ENCODE data around the gene ARID5A. TPM values are rescaled to one million over a fixed set of nuclear protein-coding genes. Genes with fewer than 3 reads are reported as not detected.

The ARID5A gene
- total and polyA plus RNA-seq, 5 experiments from 2014 or later: 41.7 to 108 (median 100) TPM

GRCh38 chr2:96501471-96501874 is 35.1 kb upstream of the ARID5A start:
- ATAC-seq (peak; percentile 78 to 92), DNase-seq (peak in 1 of 10 donors; percentile 26)
- no peaks in the 10 kb centered on the region for H3K36me3 Mint-ChIP-seq
- H3K27me3 Mint-ChIP-seq: peaks cover 0 to 1% (median 0%) of the 10 kb centered on the region in 5 donors
- H3K27ac Mint-ChIP-seq: peak overlapping the region in 2 of 10 donors; percentile 4 to 23
- H3K4me1 Mint-ChIP-seq: peaks cover 4 to 15% (median 10%) of the 10 kb centered on the region in 4 donors
- POLR2A ChIA-PET: no interaction called here
- peak overlapping the region in 2 of 10 donors; percentile 14 to 36 for H3K4me3 Mint-ChIP-seq
- no peaks in the 10 kb centered on the region for H3K9me3 Mint-ChIP-seq

- POLR2A ChIA-PET: no interaction called here
Measured at GRCh38 chr2:96501886-96502810, 34.4 kb upstream of the ARID5A start.

GRCh38 chr2:96502891-96503636 is 33.5 kb upstream of the ARID5A start:
- Mint-ChIP-seq H3K9me3 (no peaks in the 10 kb centered on the region), H3K27ac (peak overlapping the region in 1 of 10 donors; percentile 41), H3K27me3 (peaks cover 0 to 1% (median 0%) of the 10 kb centered on the region in 5 donors), H3K4me3 (no peak overlapping the region), H3K36me3 (no peaks in the 10 kb centered on the region), H3K4me1 (peaks cover 6 to 21% (median 14%) of the 10 kb centered on the region in 4 donors)
- ATAC-seq (no peak), DNase-seq (no peak)
- POLR2A ChIA-PET: no interaction called here

More at GRCh38 chr2:96501886-96502810, 34.4 kb upstream of the ARID5A start:
- Mint-ChIP-seq H3K4me1 (peaks cover 4 to 15% (median 10%) of the 10 kb centered on the region in 4 donors), H3K9me3 (no peaks in the 10 kb centered on the region), H3K4me3 (peak overlapping the region in 3 of 10 donors; percentile 14 to 39 (median 36)), H3K27ac (peak overlapping the region in 3 of 10 donors; percentile 4 to 28 (median 23)), H3K36me3 (no peaks in the 10 kb centered on the region), H3K27me3 (peaks cover 0 to 1% (median 0%) of the 10 kb centered on the region in 5 donors)
- ATAC-seq (no peak), DNase-seq (no peak)

- no peak for DNase-seq
- POLR2A ChIA-PET: no interaction called here
- H3K4me3 Mint-ChIP-seq: no peak overlapping the region
Measured at GRCh38 chr2:96503637-96504243, 32.8 kb upstream of the ARID5A start.

GRCh38 chr2:96505231-96505889 is 31.2 kb upstream of the ARID5A start, which contains the start of gene NEURL3:
Gene NEURL3 (minus strand): TSS chr2:96505357. CDS start chr2:96505286, 71 bp downstream.
- no peak for DNase-seq
- POLR2A ChIA-PET: interaction anchor here (1.9 kb wide), 1 partner anchor 32 kb away, joined by 5 read pairs; the partner anchor contains the start of gene ARID5A
- H3K27ac Mint-ChIP-seq: peak within 1 kb of the TSS in 2 of 10 donors; percentile 17 to 37

More at GRCh38 chr2:96503637-96504243, 32.8 kb upstream of the ARID5A start:
- Mint-ChIP-seq H3K9me3 (no peaks in the 10 kb centered on the region), H3K36me3 (no peaks in the 10 kb centered on the region), H3K27me3 (peaks cover 0 to 3% (median 0%) of the 10 kb centered on the region in 5 donors), H3K4me1 (peaks cover 6 to 26% (median 15%) of the 10 kb centered on the region in 4 donors), H3K27ac (peak overlapping the region in 1 of 10 donors; percentile 41)
- ATAC-seq: no peak

GRCh38 chr2:96506016-96506906 is 30.3 kb upstream of the ARID5A start:
- POLR2A ChIA-PET: interaction anchor here (1.0 to 1.9 kb wide), 2 partner anchors 31 to 99 kb away, joined by 4 to 5 read pairs; partner anchors contain the start of gene ARID5A
- H3K27ac Mint-ChIP-seq: peak overlapping the region in 1 of 10 donors; percentile 11

More at GRCh38 chr2:96505231-96505889, 31.2 kb upstream of the ARID5A start, which contains the start of gene NEURL3:
- Mint-ChIP-seq H3K36me3 (no peaks in the 10 kb centered on the region), H3K4me1 (peaks cover 13 to 33% (median 22%) of the 10 kb centered on the region in 4 donors), H3K4me3 (no peak within 1 kb of the TSS), H3K9me3 (no peaks in the 10 kb centered on the region), H3K27me3 (peaks cover 4 to 17% (median 9%) of the 10 kb centered on the region in 5 donors)
- ATAC-seq: no peak

GRCh38 chr2:96506907-96507240 is 29.7 kb upstream of the ARID5A start:
- Mint-ChIP-seq H3K36me3 (no peaks in the 10 kb centered on the region), H3K4me3 (peak overlapping the region in 2 of 10 donors; percentile 11 to 22), H3K27ac (peak overlapping the region in 3 of 10 donors; percentile 10 to 65 (median 11)), H3K4me1 (peaks cover 11 to 23% (median 17%) of the 10 kb centered on the region in 4 donors), H3K9me3 (no peaks in the 10 kb centered on the region), H3K27me3 (peaks cover 4 to 23% (median 9%) of the 10 kb centered on the region in 5 donors)
- ATAC-seq (no peak), DNase-seq (no peak)
- POLR2A ChIA-PET: interaction anchor here (1.0 to 2.2 kb wide), 3 partner anchors 31 to 100 kb away, joined by 4 to 7 read pairs (median 5); partner anchors contain the start of gene ARID5A

More at GRCh38 chr2:96506016-96506906, 30.3 kb upstream of the ARID5A start:
- Mint-ChIP-seq H3K36me3 (no peaks in the 10 kb centered on the region), H3K4me1 (peaks cover 13 to 29% (median 21%) of the 10 kb centered on the region in 4 donors), H3K9me3 (no peaks in the 10 kb centered on the region), H3K4me3 (peak overlapping the region in 1 of 10 donors; percentile 22), H3K27me3 (peaks cover 4 to 21% (median 9%) of the 10 kb centered on the region in 5 donors)
- ATAC-seq (no peak), DNase-seq (no peak)

GRCh38 chr2:96507957-96508520 is 28.5 kb upstream of the ARID5A start:
- H3K36me3 Mint-ChIP-seq: no peaks in the 10 kb centered on the region
- DNase-seq (peak; percentile 82 to 98 (median 92)), ATAC-seq (peak; percentile 98 to 99)
- POLR2A ChIA-PET: interaction anchor here (0.6 to 4.2 kb wide), 8 partner anchors 10 to 188 kb away, joined by 3 to 38 read pairs (median 4); no protein-coding TSS in a partner anchor
- H3K4me3 Mint-ChIP-seq: peak overlapping the region; percentile 61 to 84 (median 76)
- H3K4me1 Mint-ChIP-seq: peaks cover 6 to 20% (median 13%) of the 10 kb centered on the region in 4 donors
- peaks cover 4 to 22% (median 9%) of the 10 kb centered on the region in 5 donors for H3K27me3 Mint-ChIP-seq
- H3K9me3 Mint-ChIP-seq: no peaks in the 10 kb centered on the region
- peak overlapping the region in 9 of 10 donors; percentile 48 to 82 (median 60) for H3K27ac Mint-ChIP-seq

GRCh38 chr2:96508521-96509113 is 27.9 kb upstream of the ARID5A start:
- Mint-ChIP-seq H3K36me3 (no peaks in the 10 kb centered on the region), H3K9me3 (no peaks in the 10 kb centered on the region), H3K4me1 (peaks cover 6 to 20% (median 13%) of the 10 kb centered on the region in 4 donors), H3K4me3 (peak overlapping the region in 3 of 10 donors; percentile 61 to 76 (median 69)), H3K27me3 (peaks cover 4 to 22% (median 9%) of the 10 kb centered on the region in 5 donors), H3K27ac (no peak overlapping the region)
- DNase-seq (no peak), ATAC-seq (no peak)
- POLR2A ChIA-PET: interaction anchor here (0.7 to 4.2 kb wide), 7 partner anchors 29 to 188 kb away, joined by 3 to 38 read pairs (median 3); no protein-coding TSS in a partner anchor

All from naive thymus-derived CD8-positive, alpha-beta T cell (primary cell).